Fibroblast of villous mesenchyme (primary cell): Measurements from ENCODE around the gene AGAP2. TPM values are rescaled to one million over a fixed set of nuclear protein-coding genes. Genes with fewer than 3 reads are reported as not detected.
"Not testable (repeated sequence)": the region's sequence is repeated elsewhere in the genome, so short reads cannot be mapped to it uniquely, and the experiment has no call there.

Source experiments
- DNase-seq: peaks from one replicate; pipeline ENCODE4 v3.0.0-alpha.2; 2010; ENCODE audit warnings: low read depth
- H3K4me3 ChIP-seq: 2 replicates; pipeline ENCODE4 v1.5.1; 2011; ENCODE audit warnings: low read depth, mild to moderate bottlenecking, low read length
- CTCF ChIP-seq: IDR thresholded peaks from 2 replicates; pipeline ENCODE4 v1.5.1; 2012; ENCODE audit warnings: low read depth, mild to moderate bottlenecking, low read length; ENCODE audit not compliant: insufficient read depth
- total RNA-seq: library from RNA; depleted of rRNA; stranded (reverse); fragments of >200 nt; gene quantifications from 2 replicates; pipeline ENCODE4 v1.2.3, GENCODE V29; 2012

The AGAP2 gene
- total RNA-seq, 1 donor = 0.43 TPM

- H3K4me3 ChIP-seq = no peak overlapping the region
- DNase-seq = no peak
- no peak for TF ChIP-seq CTCF
These were observed 22.2 kb downstream of the AGAP2 start for GRCh38 chr12:57716305-57716704.

- no peak overlapping the region for H3K4me3 ChIP-seq
- no peak for DNase-seq
- TF ChIP-seq CTCF = no peak
These were observed 22.8 kb downstream of the AGAP2 start for GRCh38 chr12:57715786-57716185.

GRCh38 chr12:57715036-57715748 lies 23.4 kb downstream of the AGAP2 start:
- H3K4me3 ChIP-seq, DNase-seq: not testable (repeated sequence)

GRCh38 chr12:57713209-57713608 lies 25.3 kb downstream of the AGAP2 start:
- DNase-seq = no peak
- no peak for TF ChIP-seq CTCF
- no peak overlapping the region for H3K4me3 ChIP-seq

- H3K4me3 ChIP-seq = no peak overlapping the region
- no peak for DNase-seq
- TF ChIP-seq CTCF = no peak
These were observed 25.8 kb downstream of the AGAP2 start for GRCh38 chr12:57712701-57713100.

- no peak for TF ChIP-seq CTCF
- no peak overlapping the region for H3K4me3 ChIP-seq
- DNase-seq = no peak
These were observed 30.2 kb downstream of the AGAP2 start for GRCh38 chr12:57708296-57708695.

GRCh38 chr12:57707250-57707649 lies 31.3 kb downstream of the AGAP2 start:
- no peak for DNase-seq
- no peak for TF ChIP-seq CTCF

More at GRCh38 chr12:57707250-57707649, 31.3 kb downstream of the AGAP2 start:
- no peak overlapping the region for H3K4me3 ChIP-seq
